Caco-2 (cell line): ENCODE data around the gene LETMD1. TPM values are rescaled to one million over a fixed set of nuclear protein-coding genes. Genes with fewer than 3 reads are reported as not detected.
"Not testable (repeated sequence)": the region's sequence is repeated elsewhere in the genome, so short reads cannot be mapped to it uniquely, and the experiment has no call there.

Experiments used
- BruUV-seq: library from RNA; stranded (reverse); fragments of 400-500 nt; replicated peaks from 2 replicates; lab custom pipeline; 2021; lab: Mats Ljungman, UMichigan
- CTCF ChIA-PET: fragments of 300-600 bp; sonication (Branson Sonifier 250); formaldehyde crosslinking; loops from one replicate; lab custom pipeline; 2022; ENCODE audit warnings: antibody characterized with exemption; lab: Charles Lee
- POLR2A ChIA-PET: fragments of 300-600 bp; sonication (Branson Sonifier 250); formaldehyde crosslinking; loops from one replicate; lab custom pipeline; 2022; ENCODE audit warnings: antibody characterized with exemption; lab: Charles Lee
- DNase-seq, 2 experiments: peaks; one replicate each; pipeline versions ENCODE4 v3.0.0 to v3.0.0-alpha.2; 2020 to 2022
- H3K27me3 ChIP-seq: replicated peaks from 2 replicates; pipeline ENCODE4 v1.6.0; 2011; ENCODE audit warnings: low read length; ENCODE audit not compliant: control insufficient read depth, insufficient read depth
- H3K36me3 ChIP-seq: 2 replicates; pipeline ENCODE4 v1.5.1; 2011; ENCODE audit warnings: low read length; ENCODE audit not compliant: control insufficient read depth, insufficient read depth
- H3K4me1 ChIP-seq: fragments of 250-450 bp; sonication (Bioruptor Pico); 2 replicates; pipeline ENCODE4 v1.5.1; 2020; ENCODE audit warnings: mild to moderate bottlenecking
- H3K4me3 ChIP-seq: 2 replicates; pipeline ENCODE4 v1.5.1; 2011; ENCODE audit warnings: low read depth, mild to moderate bottlenecking, control low read depth, low read length
- H3K9me3 ChIP-seq: fragments of 250-450 bp; sonication (Bioruptor Pico); 2 replicates; pipeline ENCODE4 v1.5.1; 2020; ENCODE audit warnings: mild to moderate bottlenecking, moderate library complexity
- H3K27ac Mint-ChIP-seq: one replicate; pipeline ENCODE4 v1.8.0; 2022; ENCODE audit warnings: mixed read lengths; ENCODE audit not compliant: unreplicated experiment
- H3K27me3 Mint-ChIP-seq: one replicate; pipeline ENCODE4 v1.8.0; 2022; ENCODE audit warnings: mixed read lengths; ENCODE audit not compliant: insufficient read depth, unreplicated experiment
- H3K36me3 Mint-ChIP-seq: one replicate; pipeline ENCODE4 v1.8.0; 2022; ENCODE audit warnings: mild to moderate bottlenecking, mixed read lengths; ENCODE audit not compliant: insufficient read depth, unreplicated experiment
- H3K4me1 Mint-ChIP-seq: one replicate; pipeline ENCODE4 v1.8.0; 2022; ENCODE audit warnings: low read depth, mixed read lengths; ENCODE audit not compliant: unreplicated experiment
- H3K4me3 Mint-ChIP-seq: one replicate; pipeline ENCODE4 v1.8.0; 2022; ENCODE audit warnings: mild to moderate bottlenecking, moderate library complexity, mixed read lengths; ENCODE audit not compliant: unreplicated experiment
- H3K9me3 Mint-ChIP-seq: one replicate; pipeline ENCODE4 v1.8.0; 2022; ENCODE audit warnings: mixed read lengths; ENCODE audit not compliant: unreplicated experiment
- intact Hi-C: fragments of 100-400 bp; cut with micrococcal nuclease; formaldehyde crosslinking; loops from one replicate; pipeline ENCODE4 v1.10.0; 2022; ENCODE audit not compliant: unreplicated experiment
- total RNA-seq: library from RNA; stranded (reverse); gene quantifications from 2 replicates; pipeline ENCODE4 v1.2.3, GENCODE V29; 2022
- TF ChIP-seq, protein P1 (sequence below), 2 experiments: fragments of 200-600 bp in 1 of 2; IDR thresholded peaks; 1 replicate in 1 of 2; 2 replicates in 1 of 2; pipeline versions ENCODE4 v1.5.1 to v1.8.0; 2011 to 2022; ENCODE audit warnings: antibody characterized with exemption in 1 of 2, control low read depth in 1 of 2, inconsistent platforms in 1 of 2, low read depth in 1 of 2, low read length in 1 of 2, mild to moderate bottlenecking in 1 of 2, moderate library complexity in 1 of 2; ENCODE audit not compliant: insufficient read depth in 1 of 2, severe bottlenecking in 1 of 2, unreplicated experiment in 1 of 2

LETMD1 gene
- total RNA-seq, 1 experiment from 2014 or later = 90.6 TPM

DNA sequence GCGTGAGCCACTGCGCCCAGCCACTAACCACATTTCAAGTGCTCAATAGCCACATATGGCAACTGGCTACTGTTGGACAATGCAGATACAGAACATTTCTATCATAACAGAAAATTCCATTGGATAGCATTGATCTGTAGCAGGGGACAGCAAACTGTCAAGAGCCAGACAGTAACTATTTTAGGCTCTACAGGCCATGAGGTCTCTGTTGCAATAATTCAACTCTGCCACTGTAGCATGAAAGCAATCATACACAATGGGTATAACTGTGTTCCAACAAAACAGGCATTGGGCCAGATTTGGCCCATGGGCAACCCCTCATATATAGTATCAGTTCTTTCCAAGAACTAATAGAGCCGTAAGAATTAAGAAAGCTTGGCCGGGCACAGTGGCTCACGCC lies 27.3 kb downstream of the LETMD1 start:
- Histone ChIP-seq H3K27me3 (no peaks in the 10 kb centered on the region), H3K4me1 (peaks cover under 1% of the 10 kb centered on the region; the same call in 1 of the 2 replicates), H3K36me3 (peaks cover 2% of the 10 kb centered on the region; the same call in 1 of the 2 replicates), H3K9me3 (no peaks in the 10 kb centered on the region), H3K4me3 (no peak overlapping the region)
- CTCF ChIA-PET = no interaction called here
- POLR2A ChIA-PET = interaction anchor here (0.6 kb wide), 1 partner anchor 8 kb away, joined by 3 read pairs; no protein-coding TSS in a partner anchor
- intact Hi-C loops = no loop called here
- Mint-ChIP-seq H3K4me1 (peaks cover 9% of the 10 kb centered on the region), H3K27ac (no peak overlapping the region), H3K36me3 (peaks cover 67% of the 10 kb centered on the region), H3K9me3 (no peaks in the 10 kb centered on the region), H3K4me3 (no peak overlapping the region), H3K27me3 (no peaks in the 10 kb centered on the region)
- TF ChIP-seq, protein P1, sequence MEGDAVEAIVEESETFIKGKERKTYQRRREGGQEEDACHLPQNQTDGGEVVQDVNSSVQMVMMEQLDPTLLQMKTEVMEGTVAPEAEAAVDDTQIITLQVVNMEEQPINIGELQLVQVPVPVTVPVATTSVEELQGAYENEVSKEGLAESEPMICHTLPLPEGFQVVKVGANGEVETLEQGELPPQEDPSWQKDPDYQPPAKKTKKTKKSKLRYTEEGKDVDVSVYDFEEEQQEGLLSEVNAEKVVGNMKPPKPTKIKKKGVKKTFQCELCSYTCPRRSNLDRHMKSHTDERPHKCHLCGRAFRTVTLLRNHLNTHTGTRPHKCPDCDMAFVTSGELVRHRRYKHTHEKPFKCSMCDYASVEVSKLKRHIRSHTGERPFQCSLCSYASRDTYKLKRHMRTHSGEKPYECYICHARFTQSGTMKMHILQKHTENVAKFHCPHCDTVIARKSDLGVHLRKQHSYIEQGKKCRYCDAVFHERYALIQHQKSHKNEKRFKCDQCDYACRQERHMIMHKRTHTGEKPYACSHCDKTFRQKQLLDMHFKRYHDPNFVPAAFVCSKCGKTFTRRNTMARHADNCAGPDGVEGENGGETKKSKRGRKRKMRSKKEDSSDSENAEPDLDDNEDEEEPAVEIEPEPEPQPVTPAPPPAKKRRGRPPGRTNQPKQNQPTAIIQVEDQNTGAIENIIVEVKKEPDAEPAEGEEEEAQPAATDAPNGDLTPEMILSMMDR (IDR thresholded peaks at IDR 0.05; ENCODE audit: insufficient read depth in 1 of 2, low read depth in 1 of 2, low read length in 1 of 2, severe bottlenecking in 1 of 2, unreplicated experiment in 1 of 2) = no peak
- no peak for DNase-seq
- no TSS peak for BruUV-seq

GRCh38 chr12:51076236-51076930 lies 28.3 kb downstream of the LETMD1 start:
- Mint-ChIP-seq H3K4me3 (no peak overlapping the region), H3K36me3 (peaks cover 58% of the 10 kb centered on the region), H3K9me3 (no peaks in the 10 kb centered on the region), H3K27me3 (no peaks in the 10 kb centered on the region), H3K27ac (no peak overlapping the region), H3K4me1 (peaks cover 7% of the 10 kb centered on the region)
- Histone ChIP-seq H3K9me3 (no peaks in the 10 kb centered on the region), H3K36me3 (no peaks in the 10 kb centered on the region; the same call in 1 of the 2 replicates), H3K27me3 (no peaks in the 10 kb centered on the region), H3K4me3 (no peak overlapping the region), H3K4me1 (peaks cover 2% of the 10 kb centered on the region; the same call in 1 of the 2 replicates)
- no TSS peak for BruUV-seq
- intact Hi-C loops = no loop called here
- TF ChIP-seq, protein P1 (IDR thresholded peaks at IDR 0.05; ENCODE audit: insufficient read depth in 1 of 2, low read depth in 1 of 2, low read length in 1 of 2, severe bottlenecking in 1 of 2, unreplicated experiment in 1 of 2) = no peak
- CTCF ChIA-PET = no interaction called here
- POLR2A ChIA-PET = interaction anchor here (0.6 kb wide), 1 partner anchor 100 kb away, joined by 5 read pairs; no protein-coding TSS in a partner anchor
- DNase-seq = no peak

DNA sequence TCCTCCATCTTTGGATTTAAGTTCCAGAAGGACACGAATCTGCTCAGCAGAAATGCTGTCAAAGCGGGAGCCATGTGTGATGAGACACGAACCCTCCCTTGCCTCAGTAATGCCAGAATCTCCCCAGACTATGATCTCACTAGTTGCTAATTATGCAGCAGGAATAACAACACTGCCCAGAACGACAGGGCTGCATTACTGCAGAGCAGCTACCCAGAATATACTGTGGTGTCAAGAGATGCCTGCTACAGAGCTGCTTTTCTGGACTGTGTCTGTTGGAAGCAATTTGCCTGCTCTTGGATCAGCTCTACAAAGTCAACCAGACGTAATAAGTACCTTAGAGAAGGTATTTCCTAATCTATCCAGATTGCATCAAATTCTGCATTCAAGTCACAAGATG lies 29.8 kb downstream of the LETMD1 start:
- H3K4me3 Mint-ChIP-seq = no peak overlapping the region
- TF ChIP-seq, protein P1 (IDR thresholded peaks at IDR 0.05; ENCODE audit: insufficient read depth in 1 of 2, low read depth in 1 of 2, low read length in 1 of 2, severe bottlenecking in 1 of 2, unreplicated experiment in 1 of 2) = no peak
- ChIA-PET POLR2A (interaction anchor here (0.6 kb wide), 1 partner anchor 14 kb away, joined by 3 read pairs; no protein-coding TSS in a partner anchor), CTCF (no interaction called here)
- no peaks in the 10 kb centered on the region for H3K27me3 ChIP-seq
- no peak overlapping the region for H3K27ac Mint-ChIP-seq
- intact Hi-C loops = no loop called here
- H3K36me3 Mint-ChIP-seq = peaks cover 61% of the 10 kb centered on the region
- BruUV-seq = no TSS peak
- H3K4me1 Mint-ChIP-seq = peaks cover 14% of the 10 kb centered on the region
- no peak for DNase-seq
- H3K9me3 Mint-ChIP-seq = no peaks in the 10 kb centered on the region
- no peak overlapping the region for H3K4me3 ChIP-seq
- no peaks in the 10 kb centered on the region for H3K9me3 ChIP-seq
- H3K27me3 Mint-ChIP-seq = no peaks in the 10 kb centered on the region
- H3K36me3 ChIP-seq = no peaks in the 10 kb centered on the region; the same call in 1 of the 2 replicates
- peaks cover 10% of the 10 kb centered on the region; the same call in 1 of the 2 replicates for H3K4me1 ChIP-seq

GRCh38 chr12:51078346-51078745 lies 30.2 kb downstream of the LETMD1 start:
- H3K27ac Mint-ChIP-seq, H3K36me3 ChIP-seq, intact Hi-C loops, H3K9me3 ChIP-seq, CTCF ChIA-PET, DNase-seq, H3K4me3 Mint-ChIP-seq, H3K4me3 ChIP-seq, BruUV-seq, H3K27me3 Mint-ChIP-seq, H3K9me3 Mint-ChIP-seq, H3K27me3 ChIP-seq: not testable (repeated sequence)
- POLR2A ChIA-PET = interaction anchor here (0.6 kb wide), 1 partner anchor 14 kb away, joined by 3 read pairs; no protein-coding TSS in a partner anchor
- H3K4me1 ChIP-seq = peaks cover 10% of the 10 kb centered on the region; the same call in 1 of the 2 replicates
- Mint-ChIP-seq H3K4me1 (peaks cover 16% of the 10 kb centered on the region), H3K36me3 (peaks cover 61% of the 10 kb centered on the region)
